ENCODE results near the gene GALNTL6.

GALNTL6 gene

GRCh38 chr4:173076903-173077634, 1263.9 kb downstream of the GALNTL6 start:
- no peaks in the 10 kb centered on the region for H3K4me1 Mint-ChIP-seq
- ATAC-seq, result no peak

GRCh38 chr4:173088144-173088543, 1274.9 kb downstream of the GALNTL6 start:
- Mint-ChIP-seq H3K9me3 (peaks cover 5 to 16% of the 10 kb centered on the region in 2 donors), H3K4me1 (no peaks in the 10 kb centered on the region), H3K4me3 (no peak overlapping the region), H3K27ac (no peak overlapping the region), H3K27me3 (peaks cover 6% of the 10 kb centered on the region)
- no peak for ATAC-seq
- DNase-seq, result no peak

More at GRCh38 chr4:173076903-173077634, 1263.9 kb downstream of the GALNTL6 start:
- H3K9me3 Mint-ChIP-seq, result peaks cover 10 to 30% of the 10 kb centered on the region in 2 donors
- no peak for DNase-seq
- H3K27ac Mint-ChIP-seq, result no peak overlapping the region
- no peaks in the 10 kb centered on the region for H3K27me3 Mint-ChIP-seq
- H3K4me3 Mint-ChIP-seq, result no peak overlapping the region
